Parathyroid adenoma (tissue), 2 donors: ENCODE measurements around the gene TRUB2.

ENCODE experiments used
- H2AFZ ChIP-seq: fragments of 300-600 bp; sonication (generic); one replicate; pipeline ENCODE4 v1.7.0; 2017; ENCODE audit warnings: antibody characterized with exemption, mild to moderate bottlenecking
- H3K27ac ChIP-seq: fragments of 300-600 bp; sonication (generic); one replicate; pipeline ENCODE4 v1.7.0; 2017
- H3K27me3 ChIP-seq: fragments of 300-600 bp; sonication (generic); one replicate; pipeline ENCODE4 v1.7.0; 2017; ENCODE audit warnings: low read length; ENCODE audit not compliant: control insufficient read depth, insufficient read depth
- H3K36me3 ChIP-seq: fragments of 300-600 bp; sonication (generic); one replicate; pipeline ENCODE4 v1.7.0; 2017; ENCODE audit warnings: low read length; ENCODE audit not compliant: control insufficient read depth, insufficient read depth
- H3K4me1 ChIP-seq: fragments of 300-600 bp; sonication (generic); one replicate; pipeline ENCODE4 v1.7.0; 2017; ENCODE audit warnings: control low read depth
- H3K4me2 ChIP-seq: fragments of 300-600 bp; sonication (generic); one replicate; pipeline ENCODE4 v1.7.0; 2017; ENCODE audit warnings: low read length
- H3K4me3 ChIP-seq: fragments of 300-600 bp; sonication (generic); one replicate; pipeline ENCODE4 v1.7.0; 2017; ENCODE audit warnings: low read depth, low read length
- H3K79me2 ChIP-seq: fragments of 300-600 bp; sonication (generic); one replicate; pipeline ENCODE4 v1.7.0; 2017; ENCODE audit warnings: control low read depth
- H3K9ac ChIP-seq: fragments of 300-600 bp; sonication (generic); one replicate; pipeline ENCODE4 v1.7.0; 2017; ENCODE audit warnings: mild to moderate bottlenecking
- H3K9me3 ChIP-seq: fragments of 300-600 bp; sonication (generic); one replicate; pipeline ENCODE4 v1.7.0; 2017; ENCODE audit warnings: low read length; ENCODE audit not compliant: control insufficient read depth
- TF ChIP-seq, protein P1 (sequence below): fragments of 300-600 bp; sonication (generic); IDR thresholded peaks from one replicate; pipeline ENCODE4 v1.7.0; 2017; ENCODE audit warnings: antibody characterized with exemption, mild to moderate bottlenecking
- donor health status: primary hyperparathyroidism.

TRUB2 gene

DNA sequence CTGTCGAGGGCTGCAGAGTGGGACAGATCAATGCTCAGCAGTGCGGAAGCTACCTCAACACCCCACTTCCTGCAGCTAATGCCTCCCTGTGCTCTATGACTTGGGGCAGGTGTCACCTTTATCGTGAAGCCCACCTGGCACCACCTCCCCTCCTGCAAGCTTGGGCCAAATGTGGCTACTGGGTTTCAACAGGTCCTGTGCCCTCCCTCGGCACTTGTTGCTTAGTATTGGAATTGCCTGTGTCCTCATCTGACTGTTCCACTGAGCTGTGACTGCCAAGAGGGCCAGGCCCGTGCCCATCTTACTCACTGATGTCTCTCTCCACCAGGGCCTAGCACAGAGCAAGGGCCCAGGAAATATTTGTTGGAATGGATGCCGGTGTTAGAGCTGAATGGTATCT lies 27.5 kb upstream of the TRUB2 start:
- Histone ChIP-seq H3K9ac (no peak overlapping the region), H3K4me2 (no peak overlapping the region), H3K4me1 (no peaks in the 10 kb centered on the region), H3K9me3 (no peaks in the 10 kb centered on the region), H3K27ac (no peak overlapping the region), H3K36me3 (no peaks in the 10 kb centered on the region), H3K4me3 (no peak overlapping the region), H3K27me3 (no peaks in the 10 kb centered on the region), H2AFZ (no peak overlapping the region), H3K79me2 (no peaks in the 10 kb centered on the region)
- TF ChIP-seq, protein P1, sequence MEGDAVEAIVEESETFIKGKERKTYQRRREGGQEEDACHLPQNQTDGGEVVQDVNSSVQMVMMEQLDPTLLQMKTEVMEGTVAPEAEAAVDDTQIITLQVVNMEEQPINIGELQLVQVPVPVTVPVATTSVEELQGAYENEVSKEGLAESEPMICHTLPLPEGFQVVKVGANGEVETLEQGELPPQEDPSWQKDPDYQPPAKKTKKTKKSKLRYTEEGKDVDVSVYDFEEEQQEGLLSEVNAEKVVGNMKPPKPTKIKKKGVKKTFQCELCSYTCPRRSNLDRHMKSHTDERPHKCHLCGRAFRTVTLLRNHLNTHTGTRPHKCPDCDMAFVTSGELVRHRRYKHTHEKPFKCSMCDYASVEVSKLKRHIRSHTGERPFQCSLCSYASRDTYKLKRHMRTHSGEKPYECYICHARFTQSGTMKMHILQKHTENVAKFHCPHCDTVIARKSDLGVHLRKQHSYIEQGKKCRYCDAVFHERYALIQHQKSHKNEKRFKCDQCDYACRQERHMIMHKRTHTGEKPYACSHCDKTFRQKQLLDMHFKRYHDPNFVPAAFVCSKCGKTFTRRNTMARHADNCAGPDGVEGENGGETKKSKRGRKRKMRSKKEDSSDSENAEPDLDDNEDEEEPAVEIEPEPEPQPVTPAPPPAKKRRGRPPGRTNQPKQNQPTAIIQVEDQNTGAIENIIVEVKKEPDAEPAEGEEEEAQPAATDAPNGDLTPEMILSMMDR = no peak

DNA sequence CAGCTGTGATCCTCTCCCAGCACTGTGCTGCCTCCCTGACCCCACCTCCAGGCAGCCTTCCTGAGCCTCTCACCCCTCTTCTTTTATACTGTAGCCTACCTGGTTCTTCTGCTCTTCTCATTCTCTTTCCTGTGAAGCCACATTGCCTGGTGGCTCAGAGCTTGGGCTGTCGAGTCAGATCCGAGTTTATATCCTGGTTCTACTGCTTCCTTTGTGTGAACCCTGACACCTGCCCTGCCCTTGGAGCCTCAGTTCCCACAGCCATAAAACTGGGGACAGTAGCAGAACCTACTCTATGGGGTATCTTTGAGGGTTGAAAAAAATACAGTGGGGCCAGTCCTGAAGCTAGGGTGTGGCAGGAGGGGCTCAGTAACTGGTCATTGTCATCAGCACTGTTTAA lies 26.9 kb upstream of the TRUB2 start:
- H3K27ac ChIP-seq = no peak overlapping the region
- H2AFZ ChIP-seq = no peak overlapping the region
- H3K4me1 ChIP-seq = no peaks in the 10 kb centered on the region
- no peak overlapping the region for H3K4me2 ChIP-seq
- H3K36me3 ChIP-seq = no peaks in the 10 kb centered on the region
- H3K9me3 ChIP-seq = no peaks in the 10 kb centered on the region
- no peak overlapping the region for H3K4me3 ChIP-seq
- no peak overlapping the region for H3K9ac ChIP-seq
- no peaks in the 10 kb centered on the region for H3K27me3 ChIP-seq
- TF ChIP-seq, protein P1 = no peak
- H3K79me2 ChIP-seq = no peaks in the 10 kb centered on the region

DNA sequence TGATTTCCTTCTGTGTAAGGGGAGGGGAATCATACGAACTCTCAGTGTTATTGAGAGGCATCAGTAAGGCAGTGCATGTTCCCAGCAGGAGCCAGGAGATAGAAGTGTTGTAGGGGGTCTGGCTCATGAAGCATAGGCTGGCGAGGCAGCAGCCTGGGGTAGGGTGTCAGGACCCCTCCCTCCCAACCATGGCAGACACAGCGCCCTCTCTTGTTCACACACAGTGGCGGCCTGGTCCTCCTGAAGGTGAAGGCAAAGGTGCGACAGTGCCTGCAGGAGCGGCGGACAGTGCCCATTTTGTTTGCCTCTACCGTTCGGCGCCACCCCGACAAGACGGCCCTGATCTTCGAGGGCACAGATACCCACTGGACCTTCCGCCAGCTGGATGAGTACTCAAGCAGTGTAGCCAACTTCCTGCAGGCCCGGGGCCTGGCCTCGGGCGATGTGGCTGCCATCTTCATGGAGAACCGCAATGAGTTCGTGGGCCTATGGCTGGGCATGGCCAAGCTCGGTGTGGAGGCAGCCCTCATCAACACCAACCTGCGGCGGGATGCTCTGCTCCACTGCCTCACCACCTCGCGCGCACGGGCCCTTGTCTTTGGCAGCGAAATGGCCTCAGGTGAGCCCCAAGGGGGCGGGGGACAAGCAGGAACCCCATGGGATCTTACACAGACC lies 22.8 kb upstream of the TRUB2 start:
- Histone ChIP-seq H3K9ac (no peak overlapping the region), H3K4me2 (no peak overlapping the region), H3K27ac (no peak overlapping the region), H3K79me2 (no peaks in the 10 kb centered on the region), H3K4me1 (no peaks in the 10 kb centered on the region), H2AFZ (no peak overlapping the region), H3K4me3 (no peak overlapping the region), H3K9me3 (no peaks in the 10 kb centered on the region), H3K36me3 (no peaks in the 10 kb centered on the region), H3K27me3 (no peaks in the 10 kb centered on the region)
- TF ChIP-seq, protein P1 = no peak

DNA sequence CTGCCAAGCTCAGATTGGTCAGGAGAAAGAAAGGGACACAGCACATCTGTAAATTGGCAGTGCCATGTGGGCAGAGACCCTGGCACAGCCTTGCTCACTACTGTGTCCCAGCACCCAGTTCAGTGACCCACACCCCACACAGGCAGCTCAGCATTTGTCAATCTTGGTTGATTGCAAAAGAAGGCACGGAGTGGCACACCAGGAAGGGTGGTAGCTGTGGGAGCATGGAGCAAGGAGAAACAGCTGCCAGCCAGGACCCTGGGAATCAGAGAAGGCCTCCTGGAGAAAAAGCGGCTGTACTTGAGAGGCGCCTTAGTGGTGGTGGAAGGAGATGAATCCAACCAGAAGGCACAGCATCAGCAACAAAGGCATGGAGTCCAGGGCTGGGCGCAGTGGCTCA lies 21.6 kb upstream of the TRUB2 start:
- H3K4me1 ChIP-seq = no peaks in the 10 kb centered on the region
- no peaks in the 10 kb centered on the region for H3K79me2 ChIP-seq
- no peak overlapping the region for H3K27ac ChIP-seq
- no peak overlapping the region for H3K4me2 ChIP-seq
- H3K9ac ChIP-seq = no peak overlapping the region
- no peaks in the 10 kb centered on the region for H3K36me3 ChIP-seq
- no peak overlapping the region for H2AFZ ChIP-seq
- no peak overlapping the region for H3K4me3 ChIP-seq
- H3K27me3 ChIP-seq = no peaks in the 10 kb centered on the region
- H3K9me3 ChIP-seq = no peaks in the 10 kb centered on the region
- TF ChIP-seq, protein P1 = no peak
